IPS-15b (cell line): ENCODE measurements around the gene BMI1.

Source experiments
- H3K27me3 ChIP-seq: one replicate; pipeline ENCODE4 v1.6.1; 2013; ENCODE audit warnings: low read length; ENCODE audit not compliant: control insufficient read depth, insufficient read depth
- H3K36me3 ChIP-seq: one replicate; pipeline ENCODE4 v1.6.1; 2013; ENCODE audit warnings: low read length; ENCODE audit not compliant: control insufficient read depth, insufficient read depth
- H3K4me1 ChIP-seq: one replicate; pipeline ENCODE4 v1.6.1; 2013; ENCODE audit warnings: mild to moderate bottlenecking, low read length; ENCODE audit not compliant: control insufficient read depth, insufficient read depth
- H3K4me3 ChIP-seq: one replicate; pipeline ENCODE4 v1.5.1; 2013; ENCODE audit warnings: low read depth, low read length
- H3K9ac ChIP-seq: one replicate; pipeline ENCODE4 v1.6.1; 2013; ENCODE audit warnings: low read depth, mild to moderate bottlenecking, low read length
- H3K9me3 ChIP-seq: one replicate; pipeline ENCODE4 v1.6.1; 2013; ENCODE audit warnings: mild to moderate bottlenecking, low read length; ENCODE audit not compliant: control insufficient read depth, insufficient read depth

BMI1 gene

GRCh38 chr10:22321924-22322640 lies 1.2 kb downstream of the BMI1 start:
- H3K4me3 ChIP-seq, result peak overlapping the region; percentile 33
- no peak overlapping the region for H3K9ac ChIP-seq
- H3K27me3 ChIP-seq, result peaks cover 80% of the 10 kb centered on the region
- H3K36me3 ChIP-seq, result no peaks in the 10 kb centered on the region
- no peaks in the 10 kb centered on the region for H3K9me3 ChIP-seq
- peaks cover 22% of the 10 kb centered on the region for H3K4me1 ChIP-seq

DNA sequence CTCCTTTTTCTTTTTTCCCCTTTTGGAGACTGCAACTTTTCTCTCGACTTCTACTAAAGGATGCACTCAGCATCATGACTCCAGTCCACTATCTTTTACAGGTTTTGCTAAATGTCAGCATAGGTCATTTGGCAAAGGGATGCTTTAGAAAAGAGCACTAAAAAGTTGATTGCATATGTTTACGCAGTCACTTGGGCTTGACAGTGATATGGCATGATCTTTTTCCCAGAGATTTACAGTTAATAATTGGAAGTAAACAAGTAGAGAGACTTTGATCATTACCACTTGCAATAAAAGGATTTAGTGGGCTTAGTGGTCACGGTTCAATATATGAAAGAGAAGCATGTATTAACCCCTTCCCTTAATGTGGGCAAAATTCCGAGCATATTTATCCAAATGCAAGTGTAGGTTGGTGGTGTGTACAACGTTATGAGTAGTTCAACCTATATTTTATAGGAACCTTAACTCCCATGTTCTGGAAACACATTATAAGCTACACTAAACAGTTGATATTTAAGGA lies 1.8 kb downstream of the BMI1 start:
- Histone ChIP-seq H3K9me3 (no peaks in the 10 kb centered on the region), H3K27me3 (peaks cover 80% of the 10 kb centered on the region), H3K36me3 (no peaks in the 10 kb centered on the region), H3K9ac (no peak overlapping the region), H3K4me1 (peaks cover 21% of the 10 kb centered on the region), H3K4me3 (peak overlapping the region; percentile 33)

DNA sequence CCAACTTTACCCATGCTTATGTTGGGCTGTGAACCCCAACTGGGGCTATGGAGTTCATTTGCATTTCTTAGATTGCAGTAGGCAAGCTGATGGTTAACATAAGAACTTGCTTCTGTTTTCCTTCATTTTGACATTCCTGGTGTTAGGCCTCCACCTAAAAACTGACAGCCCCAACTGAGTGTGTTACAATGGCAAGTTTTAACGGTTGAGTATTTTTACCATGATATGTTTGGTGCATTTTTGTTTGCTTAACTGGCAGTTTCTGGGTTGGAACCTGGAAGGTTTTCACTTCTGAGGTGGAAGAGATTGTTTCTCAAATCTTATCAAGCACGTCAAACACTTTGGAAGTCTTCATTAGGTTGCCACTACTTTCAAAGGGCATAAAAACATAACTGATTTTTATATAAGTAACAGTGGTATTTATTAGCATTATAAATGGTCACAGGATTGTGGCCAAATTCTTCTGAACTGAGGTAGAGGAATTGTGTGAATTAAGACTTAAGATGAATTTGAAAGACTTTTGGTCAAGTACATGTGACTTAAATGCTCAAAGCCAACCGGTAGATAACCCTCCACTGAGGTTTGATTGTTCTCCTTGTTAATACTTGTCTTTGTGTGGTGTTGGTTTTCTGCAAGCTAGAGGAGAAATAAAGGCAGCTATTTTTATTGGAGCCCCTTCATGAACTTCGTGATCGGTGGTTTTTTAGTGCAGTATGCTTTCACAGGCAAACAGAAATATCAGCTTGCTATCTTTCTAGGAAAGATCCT lies 2.8 kb downstream of the BMI1 start:
- H3K4me3 ChIP-seq, result no peak overlapping the region
- no peaks in the 10 kb centered on the region for H3K36me3 ChIP-seq
- H3K4me1 ChIP-seq, result peaks cover 18% of the 10 kb centered on the region
- no peaks in the 10 kb centered on the region for H3K9me3 ChIP-seq
- H3K27me3 ChIP-seq, result peaks cover 80% of the 10 kb centered on the region
- H3K9ac ChIP-seq, result no peak overlapping the region

GRCh38 chr10:22324413-22324812 lies 3.5 kb downstream of the BMI1 start:
- Histone ChIP-seq H3K4me1 (peaks cover 18% of the 10 kb centered on the region), H3K9ac (no peak overlapping the region), H3K4me3 (peak overlapping the region; percentile 41)

GRCh38 chr10:22324893-22325271 lies 4.0 kb downstream of the BMI1 start:
- peaks cover 18% of the 10 kb centered on the region for H3K4me1 ChIP-seq
- peaks cover 80% of the 10 kb centered on the region for H3K27me3 ChIP-seq
- no peaks in the 10 kb centered on the region for H3K9me3 ChIP-seq
- H3K9ac ChIP-seq, result no peak overlapping the region
- peak overlapping the region; percentile 41 for H3K4me3 ChIP-seq
- no peaks in the 10 kb centered on the region for H3K36me3 ChIP-seq

More at GRCh38 chr10:22324413-22324812, 3.5 kb downstream of the BMI1 start:
- peaks cover 80% of the 10 kb centered on the region for H3K27me3 ChIP-seq
- no peaks in the 10 kb centered on the region for H3K9me3 ChIP-seq
- H3K36me3 ChIP-seq, result no peaks in the 10 kb centered on the region

GRCh38 chr10:22325272-22326144 lies 4.6 kb downstream of the BMI1 start:
- Histone ChIP-seq H3K4me1 (peaks cover 18% of the 10 kb centered on the region), H3K9me3 (no peaks in the 10 kb centered on the region), H3K9ac (no peak overlapping the region), H3K36me3 (no peaks in the 10 kb centered on the region), H3K4me3 (peak overlapping the region; percentile 41), H3K27me3 (peaks cover 81% of the 10 kb centered on the region)

DNA sequence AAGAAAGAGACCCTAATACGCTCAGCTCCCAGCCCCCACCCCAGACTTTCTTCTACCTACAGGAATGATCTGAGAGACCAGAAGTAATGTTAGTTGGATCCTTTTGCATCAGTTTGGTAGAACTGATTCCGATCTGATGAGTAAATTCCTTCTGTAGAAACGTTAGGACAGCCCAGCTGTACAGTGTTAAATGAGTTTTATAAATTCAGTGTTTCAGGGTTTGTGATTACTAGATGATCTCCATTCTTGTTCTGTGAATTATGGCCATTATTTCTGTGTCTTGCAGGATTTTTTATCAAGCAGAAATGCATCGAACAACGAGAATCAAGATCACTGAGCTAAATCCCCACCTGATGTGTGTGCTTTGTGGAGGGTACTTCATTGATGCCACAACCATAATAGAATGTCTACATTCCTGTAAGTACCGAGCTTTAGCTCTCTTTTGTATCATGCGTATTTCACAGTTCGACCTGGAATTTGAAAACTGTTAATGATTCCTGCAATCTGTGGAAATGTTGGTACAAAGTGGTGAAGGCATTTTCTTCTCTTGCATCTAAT lies 5.3 kb downstream of the BMI1 start:
- Histone ChIP-seq H3K4me3 (peak overlapping the region; percentile 24), H3K9me3 (no peaks in the 10 kb centered on the region), H3K9ac (no peak overlapping the region), H3K36me3 (no peaks in the 10 kb centered on the region), H3K27me3 (peaks cover 89% of the 10 kb centered on the region), H3K4me1 (peaks cover 18% of the 10 kb centered on the region)

- H3K4me3 ChIP-seq, result no peak overlapping the region
- H3K9me3 ChIP-seq, result no peaks in the 10 kb centered on the region
- H3K4me1 ChIP-seq, result peaks cover 10% of the 10 kb centered on the region
- no peaks in the 10 kb centered on the region for H3K36me3 ChIP-seq
- H3K9ac ChIP-seq, result no peak overlapping the region
- peaks cover 95% of the 10 kb centered on the region for H3K27me3 ChIP-seq
Measured at GRCh38 chr10:22329150-22329549, 8.3 kb downstream of the BMI1 start.

- H3K4me3 ChIP-seq, result no peak overlapping the region
- no peaks in the 10 kb centered on the region for H3K4me1 ChIP-seq
- H3K36me3 ChIP-seq, result no peaks in the 10 kb centered on the region
- peaks cover 100% of the 10 kb centered on the region for H3K27me3 ChIP-seq
- no peaks in the 10 kb centered on the region for H3K9me3 ChIP-seq
- no peak overlapping the region for H3K9ac ChIP-seq
Measured at GRCh38 chr10:22332116-22332692, 11.3 kb downstream of the BMI1 start.

- Histone ChIP-seq H3K4me1 (no peaks in the 10 kb centered on the region), H3K9ac (no peak overlapping the region), H3K4me3 (peak overlapping the region; percentile 59), H3K9me3 (no peaks in the 10 kb centered on the region), H3K36me3 (no peaks in the 10 kb centered on the region), H3K27me3 (peaks cover 100% of the 10 kb centered on the region)
Measured at GRCh38 chr10:22333167-22333974, 12.5 kb downstream of the BMI1 start.
